WTC11 (cell line): ENCODE results near the gene CAPN13. TPM values are rescaled to one million over a fixed set of nuclear protein-coding genes. Genes with fewer than 3 reads are reported as not detected.

ENCODE experiments used
- ATAC-seq: fragments of 200-7000 bp; cut with Tn5 transposase; 2 replicates; pipeline ENCODE4 v1.10.0; 2021; ENCODE audit warnings: mild to moderate bottlenecking, moderate library complexity
- CTCF ChIA-PET: fragments of 300-600 bp; sonication (Branson Sonifier 250); formaldehyde crosslinking; loops from one replicate; lab custom pipeline; 2021; ENCODE audit warnings: antibody characterized with exemption; lab: Charles Lee
- POLR2A ChIA-PET: fragments of 350-600 bp; sonication (Branson Sonifier 250); formaldehyde crosslinking; loops from one replicate; lab custom pipeline; 2021; ENCODE audit warnings: antibody characterized with exemption; lab: Charles Lee
- DNase-seq: peaks from one replicate; pipeline ENCODE4 v3.0.0; 2021; ENCODE audit warnings: low spot score
- H3K27ac Mint-ChIP-seq: 2 replicates; pipeline ENCODE4 v1.8.0; 2021; ENCODE audit warnings: mixed read lengths
- H3K27me3 Mint-ChIP-seq: 2 replicates; pipeline ENCODE4 v1.8.0; 2021; ENCODE audit warnings: low read depth, mild to moderate bottlenecking, moderate library complexity, mixed read lengths
- H3K36me3 Mint-ChIP-seq: 2 replicates; pipeline ENCODE4 v1.8.0; 2021; ENCODE audit warnings: mixed read lengths
- H3K4me1 Mint-ChIP-seq: 2 replicates; pipeline ENCODE4 v1.8.0; 2022; ENCODE audit warnings: mixed read lengths
- H3K4me3 Mint-ChIP-seq: 2 replicates; pipeline ENCODE4 v1.8.0; 2021; ENCODE audit warnings: mild to moderate bottlenecking, moderate library complexity, mixed read lengths
- H3K9me3 Mint-ChIP-seq: 2 replicates; pipeline ENCODE4 v1.8.0; 2021; ENCODE audit warnings: mixed read lengths
- ATF6 ChIP-seq: sonication (generic); formaldehyde crosslinking; IDR thresholded peaks from 2 replicates; pipeline ENCODE4 v1.8.1; 2023; ENCODE audit warnings: mild to moderate bottlenecking, missing genetic modification reagents
- E2F5 ChIP-seq: sonication (generic); formaldehyde crosslinking; IDR thresholded peaks from 2 replicates; pipeline ENCODE4 v1.8.1; 2022; ENCODE audit warnings: mild to moderate bottlenecking, moderate library complexity, missing genetic modification reagents
- ELF4 ChIP-seq: sonication (generic); formaldehyde crosslinking; IDR thresholded peaks from 2 replicates; pipeline ENCODE4 v1.8.1; 2022; ENCODE audit warnings: low read depth, mild to moderate bottlenecking, moderate library complexity, missing genetic modification reagents
- ERG ChIP-seq: fragments of 250-450 bp; sonication (Bioruptor Pico); IDR thresholded peaks from 2 replicates; pipeline ENCODE4 v1.8.0; 2021; ENCODE audit warnings: mild to moderate bottlenecking
- ESRRA ChIP-seq: sonication (generic); formaldehyde crosslinking; IDR thresholded peaks from 2 replicates; pipeline ENCODE4 v1.8.1; 2022; ENCODE audit warnings: mild to moderate bottlenecking, missing genetic modification reagents, borderline replicate concordance
- FOXJ3 ChIP-seq: sonication (generic); formaldehyde crosslinking; IDR thresholded peaks from 2 replicates; pipeline ENCODE4 v1.9.0; 2021; ENCODE audit warnings: missing genetic modification reagents, mild to moderate bottlenecking, borderline replicate concordance
- GABPB1 ChIP-seq: sonication (generic); formaldehyde crosslinking; IDR thresholded peaks from 2 replicates; pipeline ENCODE4 v1.8.1; 2023; ENCODE audit warnings: mild to moderate bottlenecking, missing genetic modification reagents
- GRHL2 ChIP-seq: fragments of 250-450 bp; sonication (Bioruptor Pico); IDR thresholded peaks from 2 replicates; pipeline ENCODE4 v1.8.0; 2022; ENCODE audit warnings: mild to moderate bottlenecking, moderate library complexity; ENCODE audit not compliant: insufficient replicate concordance, severe bottlenecking
- GTF2I ChIP-seq: fragments of 250-450 bp; sonication (Bioruptor Pico); conservative IDR thresholded peaks from 2 replicates; pipeline ENCODE4 v1.4.0; 2021; ENCODE audit warnings: mild to moderate bottlenecking
- IRF1 ChIP-seq: sonication (generic); formaldehyde crosslinking; IDR thresholded peaks from 2 replicates; pipeline ENCODE4 v1.8.0; 2023; ENCODE audit warnings: missing genetic modification reagents
- JAZF1 ChIP-seq: fragments of 250-450 bp; sonication (Bioruptor Pico); IDR thresholded peaks from 2 replicates; pipeline ENCODE4 v1.9.0; 2021; ENCODE audit warnings: moderate library complexity, mild to moderate bottlenecking, inconsistent platforms
- JUN ChIP-seq: sonication (generic); formaldehyde crosslinking; IDR thresholded peaks from 2 replicates; pipeline ENCODE4 v1.8.0; 2023; ENCODE audit warnings: mild to moderate bottlenecking, missing genetic modification reagents
- MXD4 ChIP-seq: fragments of 250-450 bp; sonication (Bioruptor Pico); IDR thresholded peaks from 2 replicates; pipeline ENCODE4 v1.8.0; 2021; ENCODE audit warnings: mild to moderate bottlenecking, moderate library complexity, borderline replicate concordance
- NR1H2 ChIP-seq: sonication (generic); formaldehyde crosslinking; IDR thresholded peaks from 2 replicates; pipeline ENCODE4 v1.9.0; 2021; ENCODE audit warnings: mild to moderate bottlenecking, moderate library complexity, missing genetic modification reagents
- PREB ChIP-seq: sonication (generic); formaldehyde crosslinking; IDR thresholded peaks from 2 replicates; pipeline ENCODE4 v1.8.1; 2022; ENCODE audit warnings: mild to moderate bottlenecking, missing genetic modification reagents, moderate library complexity, borderline replicate concordance
- SMAD3 ChIP-seq: sonication (generic); formaldehyde crosslinking; IDR thresholded peaks from 2 replicates; pipeline ENCODE4 v1.8.0; 2022; ENCODE audit warnings: missing genetic modification reagents, mild to moderate bottlenecking, borderline replicate concordance
- TCF7 ChIP-seq: sonication (generic); formaldehyde crosslinking; IDR thresholded peaks from 2 replicates; pipeline ENCODE4 v1.8.0; 2022; ENCODE audit warnings: mild to moderate bottlenecking, low read depth, missing genetic modification reagents, moderate library complexity
- ZNF219 ChIP-seq: sonication (generic); formaldehyde crosslinking; IDR thresholded peaks from 2 replicates; pipeline ENCODE4 v1.8.0; 2023; ENCODE audit warnings: missing genetic modification reagents, mild to moderate bottlenecking, borderline replicate concordance
- ZNF425 ChIP-seq: fragments of 250-450 bp; sonication (Bioruptor Pico); conservative IDR thresholded peaks from 2 replicates; pipeline ENCODE4 v1.9.0; 2021; ENCODE audit warnings: mild to moderate bottlenecking
- ZNF512 ChIP-seq: sonication (generic); formaldehyde crosslinking; IDR thresholded peaks from 2 replicates; pipeline ENCODE4 v1.8.1; 2022; ENCODE audit warnings: missing genetic modification reagents, borderline replicate concordance
- total RNA-seq: library from RNA; stranded (reverse); gene quantifications from 3 replicates; pipeline ENCODE4 v1.2.3, GENCODE V29; 2021

The CAPN13 gene
- total RNA-seq, 1 experiment from 2014 or later = 1.7 TPM

GRCh38 chr2:30781961-30782533, 25.2 kb downstream of the CAPN13 start:
- H3K4me1 Mint-ChIP-seq = no peaks in the 10 kb centered on the region
- no peaks in the 10 kb centered on the region for H3K36me3 Mint-ChIP-seq
- no peak overlapping the region for H3K4me3 Mint-ChIP-seq
- no peaks in the 10 kb centered on the region for H3K9me3 Mint-ChIP-seq
- ATAC-seq = no peak
- TF ChIP-seq TCF7 (CRISPR knock-in tag) (no peak), NR1H2 (CRISPR knock-in tag) (no peak), ATF6 (no peak), JAZF1 (no peak), ZNF425 (CRISPR knock-in tag) (no peak), ESRRA (no peak), GRHL2 (CRISPR knock-in tag) (no peak), ERG (CRISPR knock-in tag) (no peak), IRF1 (CRISPR knock-in tag) (no peak), ZNF219 (CRISPR knock-in tag) (no peak), ELF4 (CRISPR knock-in tag) (no peak), ZNF512 (CRISPR knock-in tag) (no peak), MXD4 (CRISPR knock-in tag) (no peak), GTF2I (no peak), SMAD3 (CRISPR knock-in tag) (no peak), JUN (no peak), PREB (CRISPR knock-in tag) (no peak), E2F5 (no peak), GABPB1 (CRISPR knock-in tag) (no peak), FOXJ3 (CRISPR knock-in tag) (no peak)
- no peak for DNase-seq
- H3K27ac Mint-ChIP-seq = no peak overlapping the region
- POLR2A ChIA-PET = no interaction called here
- H3K27me3 Mint-ChIP-seq = no peaks in the 10 kb centered on the region
- CTCF ChIA-PET = interaction anchor here (1.0 kb wide), 1 partner anchor 70 kb away, joined by 3 read pairs; no protein-coding TSS in a partner anchor
